Measurements from ENCODE around the gene GINS1.

The GINS1 gene

GRCh38 chr20:25478889-25479568, 71.6 kb downstream of the GINS1 start:
- DNase-seq = no peak

GRCh38 chr20:25479638-25480037, 72.2 kb downstream of the GINS1 start:
- no peak for DNase-seq

GRCh38 chr20:25480156-25480555, 72.7 kb downstream of the GINS1 start:
- DNase-seq = no peak

- DNase-seq = no peak
Observed at GRCh38 chr20:25480797-25481196, 73.3 kb downstream of the GINS1 start.

GRCh38 chr20:25481235-25481917, 73.9 kb downstream of the GINS1 start:
- DNase-seq = no peak

GRCh38 chr20:25481918-25482253, 74.4 kb downstream of the GINS1 start:
- DNase-seq = no peak

GRCh38 chr20:25483431-25484132, 76.1 kb downstream of the GINS1 start:
- DNase-seq = no peak

GRCh38 chr20:25484224-25484846, 76.9 kb downstream of the GINS1 start:
- no peak for DNase-seq

GRCh38 chr20:25484911-25485511, 77.5 kb downstream of the GINS1 start:
- no peak for DNase-seq

GRCh38 chr20:25485872-25486271, 78.4 kb downstream of the GINS1 start:
- DNase-seq = no peak

GRCh38 chr20:25486377-25486776, 78.9 kb downstream of the GINS1 start:
- DNase-seq = no peak

- no peak for DNase-seq
Observed at GRCh38 chr20:25487306-25487705, 79.8 kb downstream of the GINS1 start.

- DNase-seq = no peak
Observed at GRCh38 chr20:25487975-25488374, 80.5 kb downstream of the GINS1 start.

GRCh38 chr20:25489221-25489871, 81.9 kb downstream of the GINS1 start:
- DNase-seq = no peak

- DNase-seq = no peak
Observed at GRCh38 chr20:25490656-25491445, 83.4 kb downstream of the GINS1 start.

- DNase-seq = no peak
Observed at GRCh38 chr20:25491446-25492038, 84.1 kb downstream of the GINS1 start.

GRCh38 chr20:25493137-25493536, 85.7 kb downstream of the GINS1 start:
- no peak for DNase-seq

- DNase-seq = no peak
Observed at GRCh38 chr20:25493748-25494505, 86.5 kb downstream of the GINS1 start.

GRCh38 chr20:25494506-25495188, 87.2 kb downstream of the GINS1 start:
- DNase-seq = no peak

GRCh38 chr20:25495189-25495824, 87.8 kb downstream of the GINS1 start:
- DNase-seq = no peak

Measured in CD4-positive, alpha-beta T cell treated with Interleukin-12 subunit alpha and Interleukin-12 subunit beta, for 1 hour (primary cell).